ENCODE data around the gene GALNT3. TPM values are rescaled to one million over a fixed set of nuclear protein-coding genes. Genes with fewer than 3 reads are reported as not detected.

GALNT3 gene
- total RNA-seq, 1 experiment from 2014 or later: 9.8 TPM

DNA sequence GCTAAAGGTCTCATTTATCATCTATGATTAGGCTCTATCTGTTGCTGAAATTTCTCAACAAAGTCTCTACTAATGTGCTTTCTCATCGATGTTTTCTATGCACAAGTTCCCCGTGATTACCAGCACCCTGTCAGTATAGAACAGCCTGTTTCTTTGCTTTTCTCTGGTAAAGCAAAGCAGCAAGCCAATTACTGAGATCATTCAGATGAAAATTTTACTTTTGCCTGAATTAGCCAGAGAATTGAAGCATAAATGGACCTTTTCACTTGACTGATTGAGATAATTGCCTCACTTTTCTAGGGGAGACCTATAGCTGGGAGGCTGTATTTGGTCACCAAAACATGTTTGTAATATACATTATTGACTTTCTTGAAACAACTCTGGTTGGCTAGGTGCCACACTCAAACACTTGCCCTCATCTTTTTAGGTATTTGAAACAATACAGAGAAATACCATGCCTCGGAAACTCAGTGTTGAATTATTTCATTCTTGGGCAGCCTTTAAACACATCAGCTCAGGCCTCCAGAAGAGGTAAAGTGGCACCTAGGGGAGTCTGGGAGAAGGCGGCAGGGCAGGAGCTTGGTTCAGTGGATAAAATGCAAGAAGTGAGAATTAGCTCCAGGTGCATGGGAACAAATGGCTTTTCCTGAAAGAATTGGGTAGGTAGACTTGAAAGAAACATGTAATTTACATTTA is 96.2 kb downstream of the GALNT3 start:
- H3K36me3 ChIP-seq (ENCODE audit: control insufficient read depth in 1 of 2, insufficient read depth in 2 of 2, low read length in 2 of 2): no peaks in the 10 kb centered on the region
- RAD21 ChIA-PET (ENCODE audit: low non-redundant PET in 1 of 2, low total read pairs in 2 of 2, uncharacterized antibody in 2 of 2, unreplicated experiment in 2 of 2): no interaction called here
- H3K27ac ChIP-seq (ENCODE audit: low read depth, low read length): no peak overlapping the region
- ATAC-seq (no peak), DNase-seq (ENCODE audit: low read depth, low spot score) (no peak)
- CTCF ChIA-PET: no interaction called here
- TF ChIP-seq, protein P1, sequence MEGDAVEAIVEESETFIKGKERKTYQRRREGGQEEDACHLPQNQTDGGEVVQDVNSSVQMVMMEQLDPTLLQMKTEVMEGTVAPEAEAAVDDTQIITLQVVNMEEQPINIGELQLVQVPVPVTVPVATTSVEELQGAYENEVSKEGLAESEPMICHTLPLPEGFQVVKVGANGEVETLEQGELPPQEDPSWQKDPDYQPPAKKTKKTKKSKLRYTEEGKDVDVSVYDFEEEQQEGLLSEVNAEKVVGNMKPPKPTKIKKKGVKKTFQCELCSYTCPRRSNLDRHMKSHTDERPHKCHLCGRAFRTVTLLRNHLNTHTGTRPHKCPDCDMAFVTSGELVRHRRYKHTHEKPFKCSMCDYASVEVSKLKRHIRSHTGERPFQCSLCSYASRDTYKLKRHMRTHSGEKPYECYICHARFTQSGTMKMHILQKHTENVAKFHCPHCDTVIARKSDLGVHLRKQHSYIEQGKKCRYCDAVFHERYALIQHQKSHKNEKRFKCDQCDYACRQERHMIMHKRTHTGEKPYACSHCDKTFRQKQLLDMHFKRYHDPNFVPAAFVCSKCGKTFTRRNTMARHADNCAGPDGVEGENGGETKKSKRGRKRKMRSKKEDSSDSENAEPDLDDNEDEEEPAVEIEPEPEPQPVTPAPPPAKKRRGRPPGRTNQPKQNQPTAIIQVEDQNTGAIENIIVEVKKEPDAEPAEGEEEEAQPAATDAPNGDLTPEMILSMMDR (IDR thresholded peaks at IDR 0.05 in 2 of 3, conservative IDR thresholded peaks at IDR 0.05 in 1 of 3; ENCODE audit: borderline replicate concordance in 1 of 3, insufficient read depth in 1 of 3, low read depth in 2 of 3, low read length in 2 of 3): no peak
- TF ChIP-seq, protein P2, sequence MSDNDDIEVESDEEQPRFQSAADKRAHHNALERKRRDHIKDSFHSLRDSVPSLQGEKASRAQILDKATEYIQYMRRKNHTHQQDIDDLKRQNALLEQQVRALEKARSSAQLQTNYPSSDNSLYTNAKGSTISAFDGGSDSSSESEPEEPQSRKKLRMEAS (IDR thresholded peaks at IDR 0.05): no peak
- TF ChIP-seq SRF (IDR thresholded peaks at IDR 0.05; ENCODE audit: low read depth): no peak
- TF ChIP-seq CBX3 (IDR thresholded peaks at IDR 0.05; ENCODE audit: low read depth): no peak
- no peak for TF ChIP-seq EGR1 (IDR thresholded peaks at IDR 0.05; ENCODE audit: low read depth)
- no peak for TF ChIP-seq SIN3A (IDR thresholded peaks at IDR 0.05; ENCODE audit: low read depth)
- no peak for TF ChIP-seq ZNF274 (IDR thresholded peaks at IDR 0.05; ENCODE audit: low read depth, low read length)
- no peak for TF ChIP-seq CEBPB (IDR thresholded peaks at IDR 0.05; ENCODE audit: low read depth)
- H3K27me3 ChIP-seq (ENCODE audit: insufficient read depth, low read length): peaks cover 39% of the 10 kb centered on the region; the same call in 1 of the 2 replicates
- no peaks in the 10 kb centered on the region for H4K20me1 ChIP-seq (ENCODE audit: insufficient read depth)
- H3K79me2 ChIP-seq (ENCODE audit: insufficient read depth, low read length): no peaks in the 10 kb centered on the region
- BruUV-seq (replicated peaks): no TSS peak
- no peak overlapping the region for H2AFZ ChIP-seq (ENCODE audit: low read depth, low read length, poor library complexity, severe bottlenecking)
- no peaks in the 10 kb centered on the region for H3K4me1 ChIP-seq (ENCODE audit: control insufficient read depth in 1 of 2, insufficient read depth in 2 of 2, low read length in 2 of 2)
- H3K4me2 ChIP-seq (ENCODE audit: low read length): no peak overlapping the region
- intact Hi-C loops (cut with micrococcal nuclease): loop anchor here (5.0 kb wide), 1 partner anchor 296 kb away; no protein-coding TSS in a partner anchor
- H3K9me3 ChIP-seq (ENCODE audit: control insufficient read depth in 1 of 2, insufficient read depth in 1 of 2, low read depth in 1 of 2, low read length in 2 of 2): no peaks in the 10 kb centered on the region
- no peak overlapping the region for H3K4me3 ChIP-seq (replicated peaks in 1 of 2; ENCODE audit: low read depth in 1 of 2, low read length in 2 of 2)
- POLR2A ChIA-PET: no interaction called here
- H3K9ac ChIP-seq (ENCODE audit: low read length): no peak overlapping the region
- H3K9me2 ChIP-seq (ENCODE audit: insufficient read depth): no peaks in the 10 kb centered on the region

Other genes starting within 250 kb of the GALNT3 start
- gene TTC21B, start 159.5 kb upstream of the GALNT3 start, total RNA-seq (2021; ENCODE audit: unreplicated experiment): 12.2 TPM